NCI-H1436 (cell line): ENCODE results near the gene THOC7.

Experiments used
- DNase-seq: peaks from one replicate; lab custom pipeline; 2025; lab: John Stamatoyannopoulos, UW

The THOC7 gene

DNA sequence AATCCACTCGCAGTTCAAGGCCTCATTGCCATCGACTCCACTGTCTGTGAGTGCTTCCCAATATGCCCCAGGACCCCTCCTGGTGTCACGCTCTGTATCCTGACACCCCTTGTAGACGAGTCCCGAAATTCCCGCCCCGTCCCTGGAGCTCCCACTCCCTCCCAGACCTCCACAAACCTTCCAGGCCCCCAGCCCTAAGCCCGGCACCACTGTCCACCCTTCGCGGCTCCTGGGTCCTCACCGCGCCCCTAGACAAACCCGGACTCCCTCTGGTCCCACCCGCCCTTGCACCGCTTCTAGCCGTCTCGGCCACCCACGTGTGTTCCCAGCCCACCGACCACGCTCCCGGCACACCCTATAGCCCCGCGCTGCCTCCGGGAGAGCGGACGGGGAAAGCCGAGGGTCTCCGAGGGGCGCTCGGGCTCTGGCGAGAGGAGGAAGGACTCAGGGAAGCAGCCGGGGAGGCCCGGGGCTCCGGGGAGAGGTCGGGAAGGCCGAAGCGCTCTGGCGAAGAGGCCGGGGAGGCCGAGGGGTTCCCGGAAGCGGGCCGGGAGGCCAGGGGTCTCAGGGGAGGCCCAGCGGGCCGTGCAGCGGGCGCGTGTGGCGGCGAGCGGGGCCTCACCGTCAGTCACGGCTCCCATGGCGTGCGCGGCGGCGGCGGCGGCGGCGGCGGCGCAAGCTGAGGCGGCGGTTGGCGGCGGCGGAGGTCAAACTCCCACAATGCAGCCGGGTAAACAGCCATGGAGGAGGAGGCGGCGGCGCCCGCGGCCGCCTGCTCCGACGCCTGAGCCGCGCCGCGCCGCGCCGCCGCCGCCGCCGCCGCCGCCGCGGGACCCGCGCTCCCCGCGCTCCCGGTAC, at the start of gene THOC7, which contains the start of gene ATXN7:
Gene THOC7, minus strand, starts transcription at position 656 of the 858 bp plus-strand sequence. Its CDS starts 15 bp downstream, at position 641.
Gene ATXN7, plus strand, starts transcription at position 718 of the 858 bp plus-strand sequence. CDS start 48,732 bp downstream, outside the sequence.
- DNase-seq = no peak

DNA sequence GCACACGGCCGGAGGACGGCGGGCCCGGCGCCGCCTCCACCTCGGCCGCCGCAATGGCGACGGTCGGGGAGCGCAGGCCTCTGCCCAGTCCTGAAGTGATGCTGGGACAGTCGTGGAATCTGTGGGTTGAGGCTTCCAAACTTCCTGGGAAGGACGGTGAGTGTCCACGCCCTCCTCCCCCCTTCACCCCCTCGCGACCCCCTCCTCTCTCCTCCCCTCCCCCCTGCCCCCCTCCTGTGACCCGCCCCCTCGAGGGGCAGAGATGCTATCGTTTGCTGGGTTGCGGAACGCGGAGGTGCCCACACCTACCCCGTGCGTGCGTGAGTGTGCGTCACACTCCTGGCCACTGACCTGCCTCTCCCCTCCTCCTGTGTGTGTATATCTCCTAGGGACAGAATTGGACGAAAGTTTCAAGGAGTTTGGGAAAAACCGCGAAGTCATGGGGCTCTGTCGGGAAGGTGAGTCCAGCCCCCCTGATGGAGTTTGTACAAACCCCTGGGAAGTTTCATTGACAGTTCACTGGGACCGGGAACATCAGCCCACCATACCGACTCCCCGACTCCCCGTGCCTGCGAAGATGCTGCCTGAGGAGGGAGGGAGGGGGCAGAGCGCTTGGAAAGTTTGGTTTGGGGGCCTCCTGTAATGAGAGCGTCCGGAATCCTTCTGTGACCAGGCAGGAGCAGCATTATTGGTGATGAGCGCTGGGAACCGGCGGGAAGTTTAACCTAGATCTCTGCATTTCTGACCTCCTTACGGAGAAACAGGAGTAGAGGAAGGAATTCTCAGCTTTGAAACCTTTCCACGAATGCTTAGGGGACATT, 49.4 kb upstream of the THOC7 start:
- no peak for DNase-seq

DNA sequence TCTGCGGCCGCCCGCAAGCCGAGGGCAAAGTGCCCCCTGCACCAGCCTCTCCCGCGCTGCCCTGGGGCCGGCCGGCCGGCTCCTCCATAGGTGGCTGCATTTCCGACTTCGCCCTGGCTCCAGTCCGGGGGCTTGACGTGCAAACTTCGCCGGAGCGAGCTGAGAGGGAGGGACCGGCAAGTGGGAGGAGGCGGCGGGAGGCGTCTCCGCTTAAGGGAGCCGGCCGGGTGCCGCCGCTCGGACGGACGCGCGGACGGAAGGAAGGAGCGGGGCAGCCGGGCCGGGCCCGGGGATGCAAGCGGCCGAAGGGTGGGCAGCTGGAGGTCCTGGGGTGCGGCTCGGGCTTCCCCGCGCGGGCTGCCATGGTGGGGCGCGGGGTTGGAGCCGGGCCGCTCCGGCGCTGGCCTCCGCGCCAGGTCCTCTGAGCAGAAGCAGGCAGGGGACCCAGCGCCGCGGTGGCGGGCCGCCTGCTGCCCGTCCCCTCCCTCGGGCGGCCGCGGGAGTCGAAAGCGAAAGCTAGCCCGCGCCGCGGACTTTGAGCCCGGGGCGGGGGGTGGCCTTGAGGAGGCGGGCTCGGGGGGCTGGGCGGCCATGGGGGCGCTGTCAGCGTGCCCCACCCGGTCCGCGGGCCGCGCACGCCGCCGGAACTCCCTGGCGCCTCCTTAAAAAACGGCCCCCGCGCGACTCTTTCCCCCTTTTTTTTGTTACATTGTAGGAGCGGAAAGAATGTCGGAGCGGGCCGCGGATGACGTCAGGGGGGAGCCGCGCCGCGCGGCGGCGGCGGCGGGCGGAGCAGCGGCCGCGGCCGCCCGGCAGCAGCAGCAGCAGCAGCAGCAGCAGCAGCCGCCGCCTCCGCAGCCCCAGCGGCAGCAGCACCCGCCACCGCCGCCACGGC, 48.5 kb upstream of the THOC7 start, which contains the start of gene SCAANT1:
Gene SCAANT1, minus strand, starts transcription at position 511 of the 895 bp plus-strand sequence.
- peak; percentile 26 for DNase-seq

- no peak for DNase-seq
These were observed 47.9 kb upstream of the THOC7 start for GRCh38 chr3:63911509-63911872.

GRCh38 chr3:63910891-63911290, 47.3 kb upstream of the THOC7 start:
- no peak for DNase-seq

DNA sequence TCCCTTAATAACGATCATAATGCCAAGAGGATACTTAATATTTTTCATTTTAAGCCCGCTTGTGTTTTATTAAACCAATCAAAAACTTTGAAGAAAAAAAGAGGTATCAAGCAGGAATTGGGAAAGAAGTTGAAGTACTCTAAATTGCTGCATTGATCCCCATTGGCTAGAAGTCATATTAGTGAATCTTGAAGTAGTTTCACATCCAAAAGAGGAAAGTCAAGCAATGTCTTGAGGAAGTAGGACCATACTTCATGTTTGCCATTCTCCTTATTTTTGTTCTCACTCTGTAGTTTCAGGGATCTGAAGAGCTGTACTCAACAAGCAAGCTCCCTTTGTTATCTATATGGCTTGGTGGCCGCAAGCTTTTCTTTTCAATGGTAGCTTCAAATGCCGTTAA, 46.4 kb upstream of the THOC7 start:
- DNase-seq = no peak

GRCh38 chr3:63909431-63909830, 45.8 kb upstream of the THOC7 start:
- DNase-seq = no peak

DNA sequence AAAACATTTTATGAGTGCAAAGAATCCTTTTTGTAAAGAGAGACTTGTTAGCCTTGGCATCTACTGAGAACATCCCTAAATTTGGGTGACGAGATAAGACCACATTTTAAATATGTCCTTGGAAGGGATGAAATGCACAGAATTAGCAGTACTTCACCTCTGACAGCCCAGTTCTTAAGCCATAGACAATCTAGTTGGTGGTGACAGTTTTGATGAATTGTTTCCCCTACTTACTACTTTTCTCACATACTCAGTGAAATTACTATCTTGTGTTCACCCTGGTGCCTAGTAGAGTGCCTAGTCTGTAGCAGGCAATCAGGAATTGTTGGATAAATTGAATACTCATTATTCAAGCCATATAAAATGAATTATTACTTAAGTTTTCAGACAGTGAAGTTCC, 45.2 kb upstream of the THOC7 start:
- no peak for DNase-seq

- DNase-seq = no peak
These were observed 44.6 kb upstream of the THOC7 start for GRCh38 chr3:63908081-63908736.

- DNase-seq = no peak
These were observed 42.4 kb upstream of the THOC7 start for GRCh38 chr3:63905731-63906620.

GRCh38 chr3:63900459-63900858, 36.9 kb upstream of the THOC7 start:
- DNase-seq = peak; percentile 2

DNA sequence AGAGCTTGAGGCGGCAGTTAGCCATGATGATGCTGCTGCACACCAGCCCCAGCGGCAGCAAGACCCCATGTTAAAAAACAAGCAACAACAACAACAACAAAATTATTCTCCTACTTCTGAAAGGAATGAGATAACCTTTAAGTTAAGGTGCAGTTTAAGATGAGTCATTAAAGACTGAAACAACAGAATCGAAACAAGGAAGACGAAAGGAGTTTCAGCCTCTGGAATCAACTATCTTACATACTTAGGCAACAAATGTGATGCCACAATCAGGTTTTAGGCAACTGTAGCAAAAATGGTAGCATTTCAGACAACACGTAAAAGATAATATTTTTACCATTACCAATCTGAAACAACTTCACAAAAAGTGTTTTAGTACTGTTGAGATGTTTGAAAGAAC, 36.4 kb upstream of the THOC7 start:
- DNase-seq = no peak

GRCh38 chr3:63896332-63897030, 32.9 kb upstream of the THOC7 start:
- no peak for DNase-seq

DNA sequence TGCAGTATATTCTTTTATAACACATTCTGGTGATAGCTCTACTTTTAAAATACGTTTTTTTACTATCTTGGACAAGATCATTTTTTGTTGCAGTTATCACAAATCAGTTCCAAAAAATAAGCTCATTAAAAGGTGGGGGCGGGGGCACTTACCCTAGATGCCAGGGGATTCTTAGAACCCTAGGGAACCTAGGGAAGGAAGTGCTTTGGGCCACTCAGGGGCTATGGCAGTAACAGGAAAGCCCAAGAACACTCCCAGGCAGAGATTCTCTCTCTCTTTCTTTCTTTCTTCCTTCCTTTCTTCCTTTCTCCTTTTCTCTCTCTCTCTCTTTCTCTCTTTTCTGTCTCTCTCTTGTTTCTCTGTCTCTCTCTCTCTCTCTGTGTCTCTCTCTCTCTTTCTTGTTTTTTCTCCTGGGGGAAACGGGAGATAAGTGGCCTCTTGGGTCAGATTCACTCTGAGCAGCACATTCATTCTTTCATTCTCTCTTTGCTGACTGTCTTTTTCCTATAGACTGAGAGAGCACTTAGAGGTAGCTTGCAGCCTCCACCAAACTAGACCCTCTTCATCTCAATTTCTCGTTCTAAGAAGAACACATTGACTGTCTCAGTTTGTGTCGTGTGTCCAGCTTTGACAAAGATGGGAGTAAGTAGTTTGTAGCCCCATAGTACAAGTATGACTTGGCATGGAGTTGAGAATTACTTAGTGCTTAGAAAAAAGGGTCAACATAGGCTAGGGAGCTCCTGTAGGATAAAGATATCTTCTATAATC, 32.0 kb upstream of the THOC7 start:
- DNase-seq = no peak

- no peak for DNase-seq
These were observed 29.3 kb upstream of the THOC7 start for GRCh38 chr3:63892773-63893352.

DNA sequence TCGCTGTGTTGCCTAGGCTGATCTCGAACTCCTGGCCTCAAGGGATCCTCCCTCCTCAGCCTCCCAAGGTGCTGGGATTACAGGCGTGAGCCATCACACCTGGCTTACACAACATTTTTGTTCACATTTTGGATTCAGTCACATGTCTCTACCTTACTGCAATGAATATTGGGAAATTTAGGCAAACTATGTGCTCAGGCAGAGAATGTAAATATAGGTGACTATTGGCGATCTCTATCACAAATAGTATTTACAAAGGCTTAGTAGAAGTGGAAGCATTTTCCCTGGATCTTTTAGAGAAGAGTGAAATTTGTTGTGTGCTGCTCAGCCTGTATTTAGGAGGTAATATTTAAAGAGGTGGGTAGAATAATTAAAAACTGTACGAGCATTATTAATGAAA, 27.9 kb upstream of the THOC7 start:
- no peak for DNase-seq

DNA sequence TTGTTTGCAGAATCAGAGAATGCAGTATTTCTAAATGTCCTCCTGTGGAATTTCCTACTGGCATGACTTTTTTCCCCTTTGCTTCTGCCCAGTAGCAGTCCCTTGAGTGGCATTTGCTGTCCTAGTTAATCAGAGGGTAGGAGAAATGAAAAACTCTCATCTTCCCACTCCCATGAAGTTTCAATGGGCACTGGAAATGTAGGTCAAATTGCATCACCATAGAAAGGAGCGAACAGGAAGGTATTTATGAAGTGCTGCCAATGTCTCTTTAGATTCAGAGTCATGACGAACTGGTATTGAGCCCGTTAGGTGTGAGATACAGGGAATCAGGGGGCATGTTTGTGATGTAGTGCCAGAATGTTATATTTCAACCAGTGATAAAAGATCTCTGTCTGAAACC, 23.3 kb upstream of the THOC7 start:
- DNase-seq = no peak

- DNase-seq = no peak
These were observed 17.0 kb upstream of the THOC7 start for GRCh38 chr3:63880653-63881052.
